Panc1 (cell line): Measurements from ENCODE around the gene PRDM5. TPM values are rescaled to one million over a fixed set of nuclear protein-coding genes. Genes with fewer than 3 reads are reported as not detected.

Experiments used
- ATAC-seq: fragments of 200-7000 bp; cut with Tn5 transposase; 2 replicates; pipeline ENCODE4 v1.9.1; 2020; ENCODE audit warnings: mild to moderate bottlenecking, moderate library complexity
- BruUV-seq: library from RNA; stranded (reverse); fragments of 400-500 nt; replicated peaks from 2 replicates; lab custom pipeline; 2021; lab: Mats Ljungman, UMichigan
- CTCF ChIA-PET: fragments of 300-600 bp; sonication (Branson Sonifier 250); formaldehyde crosslinking; loops from one replicate; lab custom pipeline; 2022; ENCODE audit warnings: antibody characterized with exemption; lab: Charles Lee
- POLR2A ChIA-PET: fragments of 300-600 bp; sonication (Branson Sonifier 250); formaldehyde crosslinking; loops from one replicate; lab custom pipeline; 2022; ENCODE audit warnings: antibody characterized with exemption; lab: Charles Lee
- DNase-seq: peaks from one replicate; pipeline ENCODE4 v3.0.0-alpha.2; 2010; ENCODE audit warnings: low read depth, low spot score
- H3K27ac ChIP-seq: 2 replicates; pipeline ENCODE4 v1.5.1; 2011; ENCODE audit warnings: mild to moderate bottlenecking, low read length, inconsistent platforms
- H3K27me3 ChIP-seq: fragments of 200-500 bp; sonication (Bioruptor generic); 2 replicates; pipeline ENCODE4 v1.6.0; 2014; ENCODE audit warnings: low read length, inconsistent platforms; ENCODE audit not compliant: control insufficient read depth, insufficient read depth
- H3K36me3 ChIP-seq: fragments of 200-500 bp; sonication (Bioruptor generic); 2 replicates; pipeline ENCODE4 v1.5.1; 2014; ENCODE audit warnings: inconsistent platforms, mild to moderate bottlenecking, low read length, moderate library complexity; ENCODE audit not compliant: control insufficient read depth, insufficient read depth
- H3K4me1 ChIP-seq: 2 replicates; pipeline ENCODE4 v1.5.1; 2011; ENCODE audit warnings: inconsistent platforms, mild to moderate bottlenecking, low read length, moderate library complexity; ENCODE audit not compliant: control insufficient read depth, insufficient read depth
- H3K4me3 ChIP-seq, 2 experiments: 2 replicates each; pipeline ENCODE4 v1.5.1; 2011 to 2012; ENCODE audit warnings: low read depth in 2 of 2, low read length in 2 of 2, mild to moderate bottlenecking in 2 of 2, inconsistent platforms in 1 of 2, moderate library complexity in 1 of 2
- H3K9me3 ChIP-seq: fragments of 200-500 bp; sonication (Bioruptor generic); 2 replicates; pipeline ENCODE4 v1.5.1; 2014; ENCODE audit warnings: low read depth, mild to moderate bottlenecking, inconsistent platforms, low read length, moderate library complexity; ENCODE audit not compliant: control insufficient read depth, insufficient read depth
- CTCF ChIP-seq: fragments of 450-650 bp; IDR thresholded peaks from 2 replicates; pipeline ENCODE4 v1.5.1; 2017; ENCODE audit warnings: mild to moderate bottlenecking
- POLR2AphosphoS5 ChIP-seq: IDR thresholded peaks from 2 replicates; pipeline ENCODE4 v1.6.1; 2012; ENCODE audit warnings: mild to moderate bottlenecking, low read depth, low read length, moderate library complexity
- REST ChIP-seq, 2 experiments: IDR thresholded peaks; 2 replicates each; pipeline ENCODE4 v1.6.1; 2011 to 2012; ENCODE audit warnings: low read depth in 2 of 2, control low read depth in 1 of 2, low read length in 1 of 2, mild to moderate bottlenecking in 1 of 2, moderate library complexity in 1 of 2; ENCODE audit not compliant: insufficient read depth in 1 of 2
- SIN3A ChIP-seq: IDR thresholded peaks from 2 replicates; pipeline ENCODE4 v1.6.1; 2012; ENCODE audit warnings: low read depth, mild to moderate bottlenecking, low read length, moderate library complexity, borderline replicate concordance; ENCODE audit not compliant: insufficient read depth
- TCF7L2 ChIP-seq: IDR thresholded peaks from 2 replicates; pipeline ENCODE4 v1.6.1; 2011; ENCODE audit warnings: mild to moderate bottlenecking, low read depth, low read length, inconsistent platforms
- in situ Hi-C: cut with HindIII; loops from 2 replicates; pipeline ENCODE4 v1.10.0; 2016; ENCODE audit warnings: low sequenced_read_pairs, low pct_unique_long_range_greater_than_20kb
- intact Hi-C: fragments of 100-400 bp; cut with micrococcal nuclease; formaldehyde crosslinking; loops from one replicate; pipeline ENCODE4 v1.10.0; 2022; ENCODE audit not compliant: unreplicated experiment
- total RNA-seq: library from RNA; stranded (reverse); gene quantifications from one replicate; pipeline ENCODE4 v1.2.1, GENCODE V29; 2021; ENCODE audit not compliant: unreplicated experiment

Gene PRDM5
- total RNA-seq, 1 experiment from 2014 or later, result 8.4 TPM

GRCh38 chr4:120926358-120927025 is 4.0 kb upstream of the PRDM5 start:
- no peak overlapping the region for H3K4me3 ChIP-seq
- in situ Hi-C loops (no loop called here), intact Hi-C loops (loop anchor here (10.0 kb wide), 1 partner anchor 772 kb away; no protein-coding TSS in a partner anchor)
- H3K9me3 ChIP-seq, result no peaks in the 10 kb centered on the region
- TF ChIP-seq TCF7L2 (no peak), POLR2AphosphoS5 (no peak), REST (IDR thresholded peaks at IDR 0.05; ENCODE audit: insufficient read depth in 1 of 2, low read depth in 2 of 2, low read length in 1 of 2) (no peak), SIN3A (no peak), CTCF (no peak)
- POLR2A ChIA-PET, result no interaction called here
- no peak for ATAC-seq
- CTCF ChIA-PET, result no interaction called here
- H3K27ac ChIP-seq, result no peak overlapping the region
- no peaks in the 10 kb centered on the region for H3K36me3 ChIP-seq
- no peak for DNase-seq
- H3K4me1 ChIP-seq, result 0 out of 2 replicates have a peak, but pooled peaks cover 5% of the 10 kb centered on the region
- no peaks in the 10 kb centered on the region for H3K27me3 ChIP-seq
- no TSS peak for BruUV-seq

GRCh38 chr4:120924931-120925330 is 2.4 kb upstream of the PRDM5 start:
- no TSS peak for BruUV-seq
- CTCF ChIA-PET, result no interaction called here
- POLR2A ChIA-PET, result no interaction called here
- in situ Hi-C loops, result no loop called here
- intact Hi-C loops, result loop anchor here (5.0 to 10.0 kb wide), 2 partner anchors 208 to 770 kb away; no protein-coding TSS in a partner anchor
- Histone ChIP-seq H3K27ac (no peak overlapping the region), H3K27me3 (no peaks in the 10 kb centered on the region), H3K4me1 (0 out of 2 replicates have a peak, but pooled peaks cover 5% of the 10 kb centered on the region), H3K9me3 (no peaks in the 10 kb centered on the region), H3K36me3 (no peaks in the 10 kb centered on the region), H3K4me3 (no peak overlapping the region)
- ATAC-seq (no peak), DNase-seq (no peak)
- TF ChIP-seq POLR2AphosphoS5, result no peak
- TF ChIP-seq CTCF, result no peak
- no peak for TF ChIP-seq SIN3A
- TF ChIP-seq REST (IDR thresholded peaks at IDR 0.05; ENCODE audit: insufficient read depth in 1 of 2, low read depth in 2 of 2, low read length in 1 of 2), result no peak
- no peak for TF ChIP-seq TCF7L2
